DOHH2 (cell line): ENCODE data around the gene USHBP1.

ENCODE experiments used
- H3F3A ChIP-seq: fragments of 200-600 bp; sonication (generic), shearing (Covaris generic); 2 replicates; pipeline ENCODE4 v1.6.0; 2016; ENCODE audit warnings: antibody characterized with exemption, mild to moderate bottlenecking; ENCODE audit not compliant: control insufficient read depth, insufficient read depth
- H3K27ac ChIP-seq: fragments of 200-600 bp; sonication (generic); 2 replicates; pipeline ENCODE4 v1.5.1; 2014; ENCODE audit warnings: low read depth, mild to moderate bottlenecking, low read length, moderate library complexity
- H3K27me3 ChIP-seq: fragments of 200-600 bp; sonication (generic); 2 replicates; pipeline ENCODE4 v1.6.1; 2014; ENCODE audit warnings: mild to moderate bottlenecking, low read length, mixed read lengths; ENCODE audit not compliant: control insufficient read depth
- H3K36me3 ChIP-seq: fragments of 200-600 bp; sonication (generic); 2 replicates; pipeline ENCODE4 v1.6.1; 2014; ENCODE audit warnings: mild to moderate bottlenecking, low read length, moderate library complexity, mixed read lengths; ENCODE audit not compliant: control insufficient read depth
- H3K4me1 ChIP-seq: fragments of 200-600 bp; sonication (generic); 2 replicates; pipeline ENCODE4 v1.6.1; 2014; ENCODE audit warnings: mild to moderate bottlenecking, low read length, mixed read lengths; ENCODE audit not compliant: control insufficient read depth
- H3K4me2 ChIP-seq: fragments of 200-600 bp; sonication (generic); 2 replicates; pipeline ENCODE4 v1.6.0; 2014; ENCODE audit warnings: mild to moderate bottlenecking, low read length, moderate library complexity
- H3K4me3 ChIP-seq: fragments of 200-600 bp; sonication (generic); 2 replicates; pipeline ENCODE4 v1.5.1; 2014; ENCODE audit warnings: mild to moderate bottlenecking, low read length, mixed read lengths
- H3K79me2 ChIP-seq: fragments of 200-600 bp; sonication (generic); 2 replicates; pipeline ENCODE4 v1.6.1; 2014; ENCODE audit warnings: mild to moderate bottlenecking, low read length, mixed read lengths; ENCODE audit not compliant: control insufficient read depth
- H3K9me2 ChIP-seq: fragments of 200-600 bp; sonication (generic); replicated peaks from 2 replicates; pipeline ENCODE4 v1.6.1; 2014; ENCODE audit warnings: mild to moderate bottlenecking, low read length, mixed read lengths; ENCODE audit not compliant: control insufficient read depth
- H3K9me3 ChIP-seq: fragments of 200-600 bp; sonication (generic); 2 replicates; pipeline ENCODE4 v1.6.1; 2014; ENCODE audit warnings: antibody characterized with exemption, low read length, mixed read lengths; ENCODE audit not compliant: control insufficient read depth, insufficient read depth
- H4K20me1 ChIP-seq: fragments of 200-600 bp; sonication (generic); 2 replicates; pipeline ENCODE4 v1.6.0; 2014; ENCODE audit warnings: low read depth, mild to moderate bottlenecking, antibody characterized with exemption, low read length, moderate library complexity; ENCODE audit not compliant: control insufficient read depth, insufficient read depth
- CTCF ChIP-seq: fragments of 200-600 bp; sonication (generic); IDR thresholded peaks from one replicate; pipeline ENCODE4 v1.5.1; 2014; ENCODE audit warnings: antibody characterized with exemption, mild to moderate bottlenecking, low read depth, low read length; ENCODE audit not compliant: poor library complexity, severe bottlenecking
- EZH2phosphoT487 ChIP-seq: fragments of 200-600 bp; sonication (generic); IDR thresholded peaks from 2 replicates; pipeline ENCODE4 v1.6.1; 2017; ENCODE audit warnings: borderline replicate concordance, mild to moderate bottlenecking, antibody characterized with exemption, low read length, moderate library complexity, mixed read lengths

The USHBP1 gene

DNA sequence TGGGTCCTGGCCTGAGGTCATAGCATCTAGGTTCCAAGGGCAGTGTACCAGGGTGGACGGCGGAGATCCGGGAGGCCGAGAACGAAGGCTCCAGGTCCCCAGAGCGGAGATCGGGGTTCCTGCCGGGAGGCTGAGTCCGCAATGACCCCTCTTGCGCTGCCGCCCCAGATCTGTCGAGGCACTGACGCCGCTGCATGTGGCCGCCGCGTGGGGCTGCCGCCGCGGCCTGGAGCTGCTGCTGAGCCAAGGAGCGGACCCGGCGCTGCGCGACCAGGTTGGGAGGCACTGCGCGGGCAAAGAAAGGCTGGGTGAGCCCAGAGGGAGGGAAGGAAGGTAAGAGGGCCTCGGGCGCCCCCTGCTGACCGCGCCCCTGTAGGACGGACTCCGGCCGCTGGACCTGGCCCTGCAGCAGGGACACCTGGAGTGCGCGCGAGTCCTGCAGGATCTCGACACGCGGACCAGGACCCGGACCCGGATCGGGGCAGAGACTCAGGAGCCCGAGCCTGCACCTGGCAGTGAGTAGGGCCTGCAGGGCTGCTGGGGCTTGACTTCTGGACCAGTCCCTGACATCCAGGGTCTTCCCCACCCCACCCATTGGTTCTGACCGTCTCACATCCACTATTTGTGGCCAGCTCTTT is 18.1 kb upstream of the USHBP1 start:
- Histone ChIP-seq H3K79me2 (peaks cover 33% of the 10 kb centered on the region), H3K9me2 (no peaks in the 10 kb centered on the region), H3K4me2 (peak overlapping the region; percentile 80), H3K36me3 (peaks cover 60% of the 10 kb centered on the region), H3F3A (peaks cover 24% of the 10 kb centered on the region), H3K4me1 (peaks cover 38% of the 10 kb centered on the region), H3K4me3 (peak overlapping the region; percentile 85), H3K9me3 (no peaks in the 10 kb centered on the region), H3K27me3 (no peaks in the 10 kb centered on the region), H3K27ac (peak overlapping the region; percentile 92), H4K20me1 (peaks cover 13% of the 10 kb centered on the region; the same call in 1 of the 2 replicates)
- peak; percentile 92 for TF ChIP-seq CTCF
- TF ChIP-seq EZH2phosphoT487, result no peak

- Histone ChIP-seq H3K9me2 (no peaks in the 10 kb centered on the region), H4K20me1 (peaks cover 13% of the 10 kb centered on the region; the same call in 1 of the 2 replicates), H3K4me2 (peak within 1 kb of the TSS; percentile 80), H3K79me2 (peaks cover 33% of the 10 kb centered on the region), H3K4me1 (peaks cover 38% of the 10 kb centered on the region), H3K27ac (peak within 1 kb of the TSS; percentile 92), H3K36me3 (peaks cover 63% of the 10 kb centered on the region), H3F3A (peaks cover 23% of the 10 kb centered on the region), H3K27me3 (no peaks in the 10 kb centered on the region), H3K4me3 (peak within 1 kb of the TSS; percentile 85), H3K9me3 (no peaks in the 10 kb centered on the region)
- no peak for TF ChIP-seq CTCF
- TF ChIP-seq EZH2phosphoT487, result no peak
These were observed 17.1 kb upstream of the USHBP1 start, which contains the start of gene ANKLE1 for GRCh38 chr19:17281391-17282304. ANKLE1 (plus strand) TSS chr19:17281901; CDS start chr19:17281921, 20 bp downstream.

- no peaks in the 10 kb centered on the region for H3K27me3 ChIP-seq
- H3K9me2 ChIP-seq, result no peaks in the 10 kb centered on the region
- peaks cover 13% of the 10 kb centered on the region; the same call in 1 of the 2 replicates for H4K20me1 ChIP-seq
- H3K79me2 ChIP-seq, result peaks cover 33% of the 10 kb centered on the region
- no peak overlapping the region for H3K4me3 ChIP-seq
- H3K4me2 ChIP-seq, result 0 out of 2 replicates have a peak overlapping the region, but pooled peaks have one; percentile 32
- peaks cover 65% of the 10 kb centered on the region for H3K36me3 ChIP-seq
- H3F3A ChIP-seq, result peaks cover 20% of the 10 kb centered on the region
- TF ChIP-seq CTCF, result no peak
- TF ChIP-seq EZH2phosphoT487, result no peak
- H3K27ac ChIP-seq, result peak overlapping the region; percentile 92
- H3K9me3 ChIP-seq, result no peaks in the 10 kb centered on the region
- peaks cover 38% of the 10 kb centered on the region for H3K4me1 ChIP-seq
These were observed 14.9 kb upstream of the USHBP1 start for GRCh38 chr19:17279436-17279835.
